Ishikawa (cell line): ENCODE measurements around the gene ZBTB32.

Experiments used
- CEBPB ChIP-seq: IDR thresholded peaks from 2 replicates; pipeline ENCODE4 v1.6.1; 2012
- CREB1 ChIP-seq: IDR thresholded peaks from 2 replicates; pipeline ENCODE4 v1.6.1; 2012; ENCODE audit warnings: low read depth
- EGR1 ChIP-seq: IDR thresholded peaks from 2 replicates; pipeline ENCODE4 v1.6.1; 2012
- EP300 ChIP-seq: IDR thresholded peaks from 2 replicates; pipeline ENCODE4 v1.6.1; 2012; ENCODE audit warnings: borderline replicate concordance
- FOXM1 ChIP-seq: IDR thresholded peaks from 2 replicates; pipeline ENCODE4 v1.6.1; 2012; ENCODE audit warnings: low read depth, borderline replicate concordance
- NFIC ChIP-seq: IDR thresholded peaks from 2 replicates; pipeline ENCODE4 v1.6.1; 2012
- RAD21 ChIP-seq: IDR thresholded peaks from 2 replicates; pipeline ENCODE4 v1.6.1; 2012; ENCODE audit warnings: low read depth
- TAF1 ChIP-seq: IDR thresholded peaks from 2 replicates; pipeline ENCODE4 v1.6.1; 2012; ENCODE audit warnings: low read depth, mild to moderate bottlenecking
- TCF12 ChIP-seq: IDR thresholded peaks from 2 replicates; pipeline ENCODE4 v1.6.1; 2012; ENCODE audit warnings: low read depth
- TEAD4 ChIP-seq: IDR thresholded peaks from 2 replicates; pipeline ENCODE4 v1.6.1; 2012
- USF1 ChIP-seq: IDR thresholded peaks from 2 replicates; pipeline ENCODE4 v1.6.1; 2012
- YY1 ChIP-seq: IDR thresholded peaks from 2 replicates; pipeline ENCODE4 v1.6.1; 2012; ENCODE audit warnings: low read depth
- ZBTB7A ChIP-seq: IDR thresholded peaks from 2 replicates; pipeline ENCODE4 v1.6.1; 2012; ENCODE audit warnings: low read depth
- TF ChIP-seq, protein P1 (sequence below): IDR thresholded peaks from 2 replicates; pipeline ENCODE4 v1.6.1; 2012
- TF ChIP-seq, protein P2 (sequence below): IDR thresholded peaks from 2 replicates; pipeline ENCODE4 v1.6.1; 2012; ENCODE audit warnings: low read depth, mild to moderate bottlenecking

The ZBTB32 gene

DNA sequence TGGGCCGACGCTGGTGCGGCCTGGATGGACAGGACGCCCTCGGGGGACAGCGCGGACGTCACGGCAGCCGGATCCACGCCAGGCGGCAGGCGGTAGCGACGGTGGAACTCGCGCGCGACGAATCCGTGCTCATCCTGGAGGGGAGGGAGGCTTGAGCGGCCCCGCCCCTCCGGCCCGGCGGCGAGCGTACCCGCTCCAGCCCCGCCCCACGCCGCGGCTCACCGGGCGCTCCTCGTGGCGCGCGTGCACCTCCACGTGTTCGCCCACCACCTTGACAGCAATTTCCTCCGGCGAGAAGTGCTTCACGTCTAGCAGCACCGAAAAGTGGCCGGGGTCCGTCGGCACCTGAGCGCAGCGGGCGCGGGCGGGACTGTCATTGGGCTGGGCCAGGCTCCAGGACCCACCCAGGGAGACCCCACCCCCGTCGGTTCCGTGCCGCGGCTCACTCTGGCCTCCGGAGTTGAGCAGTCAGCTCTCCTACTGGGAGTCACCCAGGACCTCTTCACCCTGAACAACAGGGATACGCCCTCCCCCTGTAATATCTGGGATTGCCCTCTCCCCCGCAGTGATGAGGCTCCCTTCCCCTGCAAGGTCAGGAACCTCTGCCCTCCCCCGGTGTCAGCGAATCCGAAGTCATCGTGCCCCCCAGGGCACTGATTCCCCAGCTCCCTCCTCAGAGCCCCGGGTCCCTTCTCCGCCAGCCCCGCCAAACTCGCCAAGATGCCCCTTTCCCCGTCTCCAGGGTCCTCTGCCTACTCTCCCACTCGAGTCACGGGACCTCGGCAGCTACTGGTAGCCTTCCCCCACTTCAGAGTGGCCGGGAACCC is 51.4 kb downstream of the ZBTB32 start:
- no peak for TF ChIP-seq EP300
- no peak for TF ChIP-seq NFIC
- TF ChIP-seq, protein P1, sequence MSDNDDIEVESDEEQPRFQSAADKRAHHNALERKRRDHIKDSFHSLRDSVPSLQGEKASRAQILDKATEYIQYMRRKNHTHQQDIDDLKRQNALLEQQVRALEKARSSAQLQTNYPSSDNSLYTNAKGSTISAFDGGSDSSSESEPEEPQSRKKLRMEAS = no peak
- no peak for TF ChIP-seq CREB1
- TF ChIP-seq TAF1 = no peak
- no peak for TF ChIP-seq EGR1
- TF ChIP-seq RAD21 = no peak
- TF ChIP-seq ZBTB7A = no peak

GRCh38 chr19:35756377-35757230 is 52.2 kb downstream of the ZBTB32 start, which contains the start of gene HSPB6:
Gene HSPB6, minus strand, starts transcription at chr19:35757029. Its CDS starts 21 bp downstream, at chr19:35757008.
- TF ChIP-seq USF1 (no peak), CEBPB (no peak), TEAD4 (no peak), RAD21 (no peak), TCF12 (no peak), NFIC (no peak)
- TF ChIP-seq, protein P1 = no peak
- TF ChIP-seq, protein P2, sequence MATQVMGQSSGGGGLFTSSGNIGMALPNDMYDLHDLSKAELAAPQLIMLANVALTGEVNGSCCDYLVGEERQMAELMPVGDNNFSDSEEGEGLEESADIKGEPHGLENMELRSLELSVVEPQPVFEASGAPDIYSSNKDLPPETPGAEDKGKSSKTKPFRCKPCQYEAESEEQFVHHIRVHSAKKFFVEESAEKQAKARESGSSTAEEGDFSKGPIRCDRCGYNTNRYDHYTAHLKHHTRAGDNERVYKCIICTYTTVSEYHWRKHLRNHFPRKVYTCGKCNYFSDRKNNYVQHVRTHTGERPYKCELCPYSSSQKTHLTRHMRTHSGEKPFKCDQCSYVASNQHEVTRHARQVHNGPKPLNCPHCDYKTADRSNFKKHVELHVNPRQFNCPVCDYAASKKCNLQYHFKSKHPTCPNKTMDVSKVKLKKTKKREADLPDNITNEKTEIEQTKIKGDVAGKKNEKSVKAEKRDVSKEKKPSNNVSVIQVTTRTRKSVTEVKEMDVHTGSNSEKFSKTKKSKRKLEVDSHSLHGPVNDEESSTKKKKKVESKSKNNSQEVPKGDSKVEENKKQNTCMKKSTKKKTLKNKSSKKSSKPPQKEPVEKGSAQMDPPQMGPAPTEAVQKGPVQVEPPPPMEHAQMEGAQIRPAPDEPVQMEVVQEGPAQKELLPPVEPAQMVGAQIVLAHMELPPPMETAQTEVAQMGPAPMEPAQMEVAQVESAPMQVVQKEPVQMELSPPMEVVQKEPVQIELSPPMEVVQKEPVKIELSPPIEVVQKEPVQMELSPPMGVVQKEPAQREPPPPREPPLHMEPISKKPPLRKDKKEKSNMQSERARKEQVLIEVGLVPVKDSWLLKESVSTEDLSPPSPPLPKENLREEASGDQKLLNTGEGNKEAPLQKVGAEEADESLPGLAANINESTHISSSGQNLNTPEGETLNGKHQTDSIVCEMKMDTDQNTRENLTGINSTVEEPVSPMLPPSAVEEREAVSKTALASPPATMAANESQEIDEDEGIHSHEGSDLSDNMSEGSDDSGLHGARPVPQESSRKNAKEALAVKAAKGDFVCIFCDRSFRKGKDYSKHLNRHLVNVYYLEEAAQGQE = no peak

GRCh38 chr19:35757231-35757748 is 52.9 kb downstream of the ZBTB32 start:
- TF ChIP-seq YY1 (no peak), TEAD4 (no peak), EP300 (no peak), FOXM1 (no peak), CREB1 (no peak), EGR1 (no peak), CEBPB (no peak), TCF12 (no peak), TAF1 (no peak), ZBTB7A (no peak), USF1 (no peak), RAD21 (no peak), NFIC (no peak)
- TF ChIP-seq, protein P1 = no peak
- TF ChIP-seq, protein P2 = no peak

- TF ChIP-seq USF1 = no peak
- TF ChIP-seq TAF1 = peak; percentile 54
- TF ChIP-seq FOXM1 = peak; percentile 37; the same call in 1 of the 2 replicates
- TF ChIP-seq CREB1 = peak; percentile 31; the same call in 1 of the 2 replicates
- no peak; the same call in 1 of the 2 replicates for TF ChIP-seq CEBPB
- TF ChIP-seq EP300 = no peak
- peak; percentile 76 for TF ChIP-seq YY1
- no peak for TF ChIP-seq RAD21
- TF ChIP-seq, protein P1 = peak; percentile 47
- TF ChIP-seq TCF12 = peak; percentile 28; the same call in 1 of the 2 replicates
- no peak for TF ChIP-seq NFIC
- 0 out of 2 replicates have a peak, but pooled peaks have one; percentile 12 for TF ChIP-seq TEAD4
- no peak for TF ChIP-seq ZBTB7A
- TF ChIP-seq EGR1 = peak; percentile 85
- TF ChIP-seq, protein P2 = no peak
Measured at GRCh38 chr19:35757749-35758608, 53.6 kb downstream of the ZBTB32 start, which contains the start of gene PROSER3. Gene PROSER3, plus strand, starts transcription at chr19:35758176. Its CDS starts 40 bp downstream, at chr19:35758216.
